HL-60 (cell line): ENCODE data around the gene GRXCR2.

Experiments used
- DNase-seq, 2 experiments: peaks; one replicate each; pipeline ENCODE4 v3.0.0-alpha.2; 2010 to 2020; ENCODE audit warnings: low read depth in 1 of 2, low spot score in 1 of 2
- H3K27ac ChIP-seq: fragments of 250-450 bp; sonication (Bioruptor Pico); replicated peaks from 2 replicates; pipeline ENCODE4 v1.5.1; 2020; ENCODE audit warnings: mild to moderate bottlenecking, moderate library complexity
- H3K27me3 ChIP-seq: fragments of 250-450 bp; sonication (Bioruptor Pico); 2 replicates; pipeline ENCODE4 v1.5.1; 2021; ENCODE audit warnings: mild to moderate bottlenecking, moderate library complexity; ENCODE audit not compliant: insufficient read depth, poor library complexity, severe bottlenecking
- H3K4me3 ChIP-seq: replicated peaks from 2 replicates; pipeline ENCODE4 v1.5.1; 2011; ENCODE audit warnings: mild to moderate bottlenecking, control low read depth, low read length; ENCODE audit not compliant: insufficient read depth
- CTCF ChIP-seq: IDR thresholded peaks from one replicate; pipeline ENCODE4 v1.5.1; 2011; ENCODE audit warnings: low read length, control low read depth, inconsistent platforms; ENCODE audit not compliant: insufficient read depth
- GABPA ChIP-seq: IDR thresholded peaks from 2 replicates; pipeline ENCODE4 v1.6.1; 2012; ENCODE audit warnings: low read depth
- POLR2AphosphoS5 ChIP-seq: IDR thresholded peaks from 2 replicates; pipeline ENCODE4 v1.6.1; 2012; ENCODE audit warnings: low read depth
- REST ChIP-seq: IDR thresholded peaks from 2 replicates; pipeline ENCODE4 v1.6.1; 2012; ENCODE audit warnings: low read depth; ENCODE audit not compliant: insufficient replicate concordance
- SPI1 ChIP-seq: IDR thresholded peaks from 2 replicates; pipeline ENCODE4 v1.6.1; 2012; ENCODE audit warnings: low read depth, mild to moderate bottlenecking, borderline replicate concordance

The GRXCR2 gene

GRCh38 chr5:145920542-145921210 lies 47.9 kb upstream of the GRXCR2 start:
- DNase-seq, result no peak
- Histone ChIP-seq H3K27ac (no peak overlapping the region), H3K27me3 (no peaks in the 10 kb centered on the region), H3K4me3 (no peak overlapping the region)
- TF ChIP-seq POLR2AphosphoS5 (no peak), SPI1 (no peak), GABPA (no peak), CTCF (no peak), REST (no peak)

GRCh38 chr5:145919413-145919812 lies 46.6 kb upstream of the GRXCR2 start:
- Histone ChIP-seq H3K4me3 (no peak overlapping the region), H3K27ac (no peak overlapping the region), H3K27me3 (no peaks in the 10 kb centered on the region)
- TF ChIP-seq POLR2AphosphoS5 (no peak), CTCF (no peak), GABPA (no peak), REST (no peak), SPI1 (no peak)
- no peak for DNase-seq

GRCh38 chr5:145918397-145918796 lies 45.6 kb upstream of the GRXCR2 start:
- no peak overlapping the region for H3K27ac ChIP-seq
- TF ChIP-seq GABPA (no peak), SPI1 (no peak), POLR2AphosphoS5 (no peak)
- no peak for DNase-seq
- H3K4me3 ChIP-seq, result no peak overlapping the region
- no peaks in the 10 kb centered on the region for H3K27me3 ChIP-seq

- H3K27me3 ChIP-seq, result no peaks in the 10 kb centered on the region
- H3K27ac ChIP-seq, result no peak overlapping the region
- DNase-seq, result no peak
- H3K4me3 ChIP-seq, result no peak overlapping the region
- TF ChIP-seq CTCF, result no peak
- no peak for TF ChIP-seq POLR2AphosphoS5
- TF ChIP-seq GABPA, result no peak
- no peak for TF ChIP-seq SPI1
- no peak for TF ChIP-seq REST
These were observed 44.5 kb upstream of the GRXCR2 start for GRCh38 chr5:145917288-145917687.
